ENCODE results near the gene NPPC. TPM values are rescaled to one million over a fixed set of nuclear protein-coding genes. Genes with fewer than 3 reads are reported as not detected.

Gene NPPC
- total and polyA plus RNA-seq, 2 of the 8 experiments (the other 6 are each of a cell fraction or from before 2014, with no cell fraction given), result 1.3 to 4.7 TPM

DNA sequence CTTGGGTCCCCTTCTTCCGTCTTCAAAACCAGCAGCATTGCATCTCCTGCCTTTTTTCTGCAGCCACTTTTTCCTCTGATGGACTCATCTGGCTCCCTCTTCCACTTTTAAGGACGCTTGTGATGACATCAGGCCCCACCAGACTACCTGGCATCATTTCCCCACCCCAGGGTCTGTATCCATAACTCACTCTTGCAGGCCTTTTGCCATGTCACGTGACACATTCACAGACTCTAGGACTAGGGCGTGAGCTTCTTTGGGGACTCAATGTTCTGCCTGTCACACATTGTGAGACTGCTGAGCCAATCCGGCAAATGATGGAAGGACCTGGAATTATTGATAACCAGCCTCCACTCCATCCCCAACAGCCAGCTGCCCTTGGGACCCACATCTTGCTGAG, 23.6 kb downstream of the NPPC start (continued):
- TF ChIP-seq, protein P1, sequence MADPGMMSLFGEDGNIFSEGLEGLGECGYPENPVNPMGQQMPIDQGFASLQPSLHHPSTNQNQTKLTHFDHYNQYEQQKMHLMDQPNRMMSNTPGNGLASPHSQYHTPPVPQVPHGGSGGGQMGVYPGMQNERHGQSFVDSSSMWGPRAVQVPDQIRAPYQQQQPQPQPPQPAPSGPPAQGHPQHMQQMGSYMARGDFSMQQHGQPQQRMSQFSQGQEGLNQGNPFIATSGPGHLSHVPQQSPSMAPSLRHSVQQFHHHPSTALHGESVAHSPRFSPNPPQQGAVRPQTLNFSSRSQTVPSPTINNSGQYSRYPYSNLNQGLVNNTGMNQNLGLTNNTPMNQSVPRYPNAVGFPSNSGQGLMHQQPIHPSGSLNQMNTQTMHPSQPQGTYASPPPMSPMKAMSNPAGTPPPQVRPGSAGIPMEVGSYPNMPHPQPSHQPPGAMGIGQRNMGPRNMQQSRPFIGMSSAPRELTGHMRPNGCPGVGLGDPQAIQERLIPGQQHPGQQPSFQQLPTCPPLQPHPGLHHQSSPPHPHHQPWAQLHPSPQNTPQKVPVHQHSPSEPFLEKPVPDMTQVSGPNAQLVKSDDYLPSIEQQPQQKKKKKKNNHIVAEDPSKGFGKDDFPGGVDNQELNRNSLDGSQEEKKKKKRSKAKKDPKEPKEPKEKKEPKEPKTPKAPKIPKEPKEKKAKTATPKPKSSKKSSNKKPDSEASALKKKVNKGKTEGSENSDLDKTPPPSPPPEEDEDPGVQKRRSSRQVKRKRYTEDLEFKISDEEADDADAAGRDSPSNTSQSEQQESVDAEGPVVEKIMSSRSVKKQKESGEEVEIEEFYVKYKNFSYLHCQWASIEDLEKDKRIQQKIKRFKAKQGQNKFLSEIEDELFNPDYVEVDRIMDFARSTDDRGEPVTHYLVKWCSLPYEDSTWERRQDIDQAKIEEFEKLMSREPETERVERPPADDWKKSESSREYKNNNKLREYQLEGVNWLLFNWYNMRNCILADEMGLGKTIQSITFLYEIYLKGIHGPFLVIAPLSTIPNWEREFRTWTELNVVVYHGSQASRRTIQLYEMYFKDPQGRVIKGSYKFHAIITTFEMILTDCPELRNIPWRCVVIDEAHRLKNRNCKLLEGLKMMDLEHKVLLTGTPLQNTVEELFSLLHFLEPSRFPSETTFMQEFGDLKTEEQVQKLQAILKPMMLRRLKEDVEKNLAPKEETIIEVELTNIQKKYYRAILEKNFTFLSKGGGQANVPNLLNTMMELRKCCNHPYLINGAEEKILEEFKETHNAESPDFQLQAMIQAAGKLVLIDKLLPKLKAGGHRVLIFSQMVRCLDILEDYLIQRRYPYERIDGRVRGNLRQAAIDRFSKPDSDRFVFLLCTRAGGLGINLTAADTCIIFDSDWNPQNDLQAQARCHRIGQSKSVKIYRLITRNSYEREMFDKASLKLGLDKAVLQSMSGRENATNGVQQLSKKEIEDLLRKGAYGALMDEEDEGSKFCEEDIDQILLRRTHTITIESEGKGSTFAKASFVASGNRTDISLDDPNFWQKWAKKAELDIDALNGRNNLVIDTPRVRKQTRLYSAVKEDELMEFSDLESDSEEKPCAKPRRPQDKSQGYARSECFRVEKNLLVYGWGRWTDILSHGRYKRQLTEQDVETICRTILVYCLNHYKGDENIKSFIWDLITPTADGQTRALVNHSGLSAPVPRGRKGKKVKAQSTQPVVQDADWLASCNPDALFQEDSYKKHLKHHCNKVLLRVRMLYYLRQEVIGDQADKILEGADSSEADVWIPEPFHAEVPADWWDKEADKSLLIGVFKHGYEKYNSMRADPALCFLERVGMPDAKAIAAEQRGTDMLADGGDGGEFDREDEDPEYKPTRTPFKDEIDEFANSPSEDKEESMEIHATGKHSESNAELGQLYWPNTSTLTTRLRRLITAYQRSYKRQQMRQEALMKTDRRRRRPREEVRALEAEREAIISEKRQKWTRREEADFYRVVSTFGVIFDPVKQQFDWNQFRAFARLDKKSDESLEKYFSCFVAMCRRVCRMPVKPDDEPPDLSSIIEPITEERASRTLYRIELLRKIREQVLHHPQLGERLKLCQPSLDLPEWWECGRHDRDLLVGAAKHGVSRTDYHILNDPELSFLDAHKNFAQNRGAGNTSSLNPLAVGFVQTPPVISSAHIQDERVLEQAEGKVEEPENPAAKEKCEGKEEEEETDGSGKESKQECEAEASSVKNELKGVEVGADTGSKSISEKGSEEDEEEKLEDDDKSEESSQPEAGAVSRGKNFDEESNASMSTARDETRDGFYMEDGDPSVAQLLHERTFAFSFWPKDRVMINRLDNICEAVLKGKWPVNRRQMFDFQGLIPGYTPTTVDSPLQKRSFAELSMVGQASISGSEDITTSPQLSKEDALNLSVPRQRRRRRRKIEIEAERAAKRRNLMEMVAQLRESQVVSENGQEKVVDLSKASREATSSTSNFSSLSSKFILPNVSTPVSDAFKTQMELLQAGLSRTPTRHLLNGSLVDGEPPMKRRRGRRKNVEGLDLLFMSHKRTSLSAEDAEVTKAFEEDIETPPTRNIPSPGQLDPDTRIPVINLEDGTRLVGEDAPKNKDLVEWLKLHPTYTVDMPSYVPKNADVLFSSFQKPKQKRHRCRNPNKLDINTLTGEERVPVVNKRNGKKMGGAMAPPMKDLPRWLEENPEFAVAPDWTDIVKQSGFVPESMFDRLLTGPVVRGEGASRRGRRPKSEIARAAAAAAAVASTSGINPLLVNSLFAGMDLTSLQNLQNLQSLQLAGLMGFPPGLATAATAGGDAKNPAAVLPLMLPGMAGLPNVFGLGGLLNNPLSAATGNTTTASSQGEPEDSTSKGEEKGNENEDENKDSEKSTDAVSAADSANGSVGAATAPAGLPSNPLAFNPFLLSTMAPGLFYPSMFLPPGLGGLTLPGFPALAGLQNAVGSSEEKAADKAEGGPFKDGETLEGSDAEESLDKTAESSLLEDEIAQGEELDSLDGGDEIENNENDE (IDR thresholded peaks at IDR 0.05; ENCODE audit: insufficient replicate concordance, low read length), result no peak
- TF ChIP-seq, protein P2, sequence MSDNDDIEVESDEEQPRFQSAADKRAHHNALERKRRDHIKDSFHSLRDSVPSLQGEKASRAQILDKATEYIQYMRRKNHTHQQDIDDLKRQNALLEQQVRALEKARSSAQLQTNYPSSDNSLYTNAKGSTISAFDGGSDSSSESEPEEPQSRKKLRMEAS (IDR thresholded peaks at IDR 0.05), result no peak
- TF ChIP-seq KDM4A (IDR thresholded peaks at IDR 0.05; ENCODE audit: low read depth, low read length, severe bottlenecking) (no peak), HDAC6 (IDR thresholded peaks at IDR 0.05; ENCODE audit: low read depth, low read length) (no peak), CHD2 (IDR thresholded peaks at IDR 0.05; ENCODE audit: low read length) (no peak), ZNF274 (IDR thresholded peaks at IDR 0.05; ENCODE audit: borderline replicate concordance, extremely low read depth, low read length) (no peak), RXRA (IDR thresholded peaks at IDR 0.05; ENCODE audit: insufficient read depth, low read depth, low read length) (no peak), YY1 (IDR thresholded peaks at IDR 0.05; ENCODE audit: low read depth, low read length) (no peak), MAFK (IDR thresholded peaks at IDR 0.05; ENCODE audit: low read depth, low read length) (no peak), SAP30 (IDR thresholded peaks at IDR 0.05; ENCODE audit: insufficient read depth, insufficient replicate concordance, low read length) (no peak), TAF7 (optimal IDR thresholded peaks at IDR 0.05; ENCODE audit: borderline replicate concordance, low read depth, low read length) (no peak), NRF1 (IDR thresholded peaks at IDR 0.05; ENCODE audit: low read depth, low read length) (no peak)

Measured in H1 (cell line).